Fibroblast of lung (primary cell): ENCODE measurements around the gene AQP2. TPM values are rescaled to one million over a fixed set of nuclear protein-coding genes. Genes with fewer than 3 reads are reported as not detected.

Source experiments
- DNase-seq, 2 donors: peaks; one replicate each; pipeline versions ENCODE4 v3.0.0 to v3.0.0-alpha.2; 2010; ENCODE audit warnings: low read depth in 2 of 2
- H2AFZ ChIP-seq: 2 replicates; pipeline ENCODE4 v1.5.1; 2012; ENCODE audit warnings: low read length, control low read depth, inconsistent platforms
- H3K27ac ChIP-seq: 2 replicates; pipeline ENCODE4 v1.5.1; 2011; ENCODE audit warnings: low read length, control low read depth; ENCODE audit not compliant: insufficient read depth
- H3K27me3 ChIP-seq: 2 replicates; pipeline ENCODE4 v1.5.1; 2011; ENCODE audit warnings: mild to moderate bottlenecking, low read length; ENCODE audit not compliant: control insufficient read depth, insufficient read depth
- H3K36me3 ChIP-seq: 2 replicates; pipeline ENCODE4 v1.5.1; 2011; ENCODE audit warnings: low read length; ENCODE audit not compliant: control insufficient read depth, insufficient read depth
- H3K4me1 ChIP-seq: 2 replicates; pipeline ENCODE4 v1.5.1; 2011; ENCODE audit warnings: low read length; ENCODE audit not compliant: control insufficient read depth, insufficient read depth; ENCODE audit errors: extremely low read depth
- H3K4me2 ChIP-seq: 2 replicates; pipeline ENCODE4 v1.5.1; 2011; ENCODE audit warnings: low read length, control low read depth; ENCODE audit not compliant: insufficient read depth; ENCODE audit errors: extremely low read depth
- H3K4me3 ChIP-seq, 4 experiments: fragments of 200-600 bp in 1 of 4; sonication (generic) in 1 of 4; replicated peaks in 1 of 4; 2 replicates each; pipeline ENCODE4 v1.5.1; 2011 to 2016; ENCODE audit warnings: low read length in 4 of 4, low read depth in 3 of 4, mild to moderate bottlenecking in 3 of 4, control low read depth in 2 of 4, inconsistent platforms in 1 of 4, mixed read lengths in 1 of 4; ENCODE audit not compliant: insufficient read depth in 1 of 4; ENCODE audit errors: control extremely low read depth in 1 of 4
- H3K79me2 ChIP-seq: 2 replicates; pipeline ENCODE4 v1.5.1; 2012; ENCODE audit warnings: mild to moderate bottlenecking, low read length, inconsistent platforms; ENCODE audit not compliant: control insufficient read depth, insufficient read depth
- H3K9ac ChIP-seq: 2 replicates; pipeline ENCODE4 v1.5.1; 2011; ENCODE audit warnings: mild to moderate bottlenecking, low read length, control low read depth; ENCODE audit not compliant: insufficient read depth
- H3K9me3 ChIP-seq: 2 replicates; pipeline ENCODE4 v1.5.1; 2012; ENCODE audit warnings: low read depth, low read length; ENCODE audit not compliant: control insufficient read depth, insufficient read depth
- H4K20me1 ChIP-seq: 2 replicates; pipeline ENCODE4 v1.5.1; 2011; ENCODE audit warnings: low read length; ENCODE audit not compliant: control insufficient read depth, insufficient read depth; ENCODE audit errors: extremely low read depth
- EZH2 ChIP-seq: IDR thresholded peaks from 2 replicates; pipeline ENCODE4 v1.5.1; 2012; ENCODE audit warnings: low read length, control low read depth, mild to moderate bottlenecking; ENCODE audit errors: missing control alignments
- polyA plus RNA-seq, 2 donors: library from polyadenylated mRNA; depleted of rRNA in 1 of 2; stranded (reverse) in 1 of 2; unstranded in 1 of 2; fragments of >200 nt; gene quantifications; 2 replicates each; pipeline ENCODE4 v1.2.1, GENCODE V29; 2011 to 2012; ENCODE audit warnings: missing spikeins in 1 of 2
- total RNA-seq: library from RNA; depleted of rRNA; stranded (reverse); fragments of >200 nt; gene quantifications from 2 replicates; pipeline ENCODE4 v1.2.1, GENCODE V29; 2014
- TF ChIP-seq, protein P1 (sequence below), 2 donors: IDR thresholded peaks in 1 of 2; conservative IDR thresholded peaks in 1 of 2; 1 replicate in 1 of 2; 2 replicates in 1 of 2; pipeline ENCODE4 v1.5.1; 2011 to 2012; ENCODE audit warnings: low read length in 2 of 2, control low read depth in 1 of 2, inconsistent platforms in 1 of 2, low read depth in 1 of 2, mild to moderate bottlenecking in 1 of 2

AQP2 gene
- total and polyA plus RNA-seq, 2 donors (not counting 1 experiment from before 2014, with no cell fraction given): not detected

DNA sequence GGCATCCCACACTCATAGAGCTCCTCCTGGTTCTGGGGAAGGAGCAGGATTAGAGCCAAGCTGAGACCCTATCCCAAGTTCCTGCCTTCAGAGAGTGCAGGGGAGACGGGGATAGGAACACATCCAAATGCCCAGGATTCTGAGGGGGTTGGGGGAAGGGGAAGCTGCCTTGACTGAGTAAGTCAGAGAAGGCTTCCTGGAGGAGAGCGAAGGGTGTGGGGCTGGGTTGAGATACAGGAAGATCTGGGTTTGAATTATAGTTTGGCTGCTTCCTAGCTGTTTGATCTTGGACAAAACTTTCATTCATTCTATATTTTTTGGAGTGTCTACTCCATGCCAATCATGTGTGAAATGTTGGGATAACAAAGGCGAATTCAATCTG, 8.0 kb upstream of the AQP2 start:
- Histone ChIP-seq H3K9ac (no peak overlapping the region), H2AFZ (no peak overlapping the region), H4K20me1 (no peaks in the 10 kb centered on the region), H3K79me2 (no peaks in the 10 kb centered on the region), H3K9me3 (no peaks in the 10 kb centered on the region), H3K4me3 (no peak overlapping the region), H3K27me3 (no peaks in the 10 kb centered on the region), H3K27ac (no peak overlapping the region), H3K36me3 (no peaks in the 10 kb centered on the region), H3K4me2 (no peak overlapping the region), H3K4me1 (no peaks in the 10 kb centered on the region)
- TF ChIP-seq, protein P1, sequence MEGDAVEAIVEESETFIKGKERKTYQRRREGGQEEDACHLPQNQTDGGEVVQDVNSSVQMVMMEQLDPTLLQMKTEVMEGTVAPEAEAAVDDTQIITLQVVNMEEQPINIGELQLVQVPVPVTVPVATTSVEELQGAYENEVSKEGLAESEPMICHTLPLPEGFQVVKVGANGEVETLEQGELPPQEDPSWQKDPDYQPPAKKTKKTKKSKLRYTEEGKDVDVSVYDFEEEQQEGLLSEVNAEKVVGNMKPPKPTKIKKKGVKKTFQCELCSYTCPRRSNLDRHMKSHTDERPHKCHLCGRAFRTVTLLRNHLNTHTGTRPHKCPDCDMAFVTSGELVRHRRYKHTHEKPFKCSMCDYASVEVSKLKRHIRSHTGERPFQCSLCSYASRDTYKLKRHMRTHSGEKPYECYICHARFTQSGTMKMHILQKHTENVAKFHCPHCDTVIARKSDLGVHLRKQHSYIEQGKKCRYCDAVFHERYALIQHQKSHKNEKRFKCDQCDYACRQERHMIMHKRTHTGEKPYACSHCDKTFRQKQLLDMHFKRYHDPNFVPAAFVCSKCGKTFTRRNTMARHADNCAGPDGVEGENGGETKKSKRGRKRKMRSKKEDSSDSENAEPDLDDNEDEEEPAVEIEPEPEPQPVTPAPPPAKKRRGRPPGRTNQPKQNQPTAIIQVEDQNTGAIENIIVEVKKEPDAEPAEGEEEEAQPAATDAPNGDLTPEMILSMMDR (conservative IDR thresholded peaks at IDR 0.05 in 1 of 2, IDR thresholded peaks at IDR 0.05 in 1 of 2; ENCODE audit: low read depth in 1 of 2, low read length in 2 of 2): no peak
- no peak for TF ChIP-seq EZH2
- DNase-seq: no peak

DNA sequence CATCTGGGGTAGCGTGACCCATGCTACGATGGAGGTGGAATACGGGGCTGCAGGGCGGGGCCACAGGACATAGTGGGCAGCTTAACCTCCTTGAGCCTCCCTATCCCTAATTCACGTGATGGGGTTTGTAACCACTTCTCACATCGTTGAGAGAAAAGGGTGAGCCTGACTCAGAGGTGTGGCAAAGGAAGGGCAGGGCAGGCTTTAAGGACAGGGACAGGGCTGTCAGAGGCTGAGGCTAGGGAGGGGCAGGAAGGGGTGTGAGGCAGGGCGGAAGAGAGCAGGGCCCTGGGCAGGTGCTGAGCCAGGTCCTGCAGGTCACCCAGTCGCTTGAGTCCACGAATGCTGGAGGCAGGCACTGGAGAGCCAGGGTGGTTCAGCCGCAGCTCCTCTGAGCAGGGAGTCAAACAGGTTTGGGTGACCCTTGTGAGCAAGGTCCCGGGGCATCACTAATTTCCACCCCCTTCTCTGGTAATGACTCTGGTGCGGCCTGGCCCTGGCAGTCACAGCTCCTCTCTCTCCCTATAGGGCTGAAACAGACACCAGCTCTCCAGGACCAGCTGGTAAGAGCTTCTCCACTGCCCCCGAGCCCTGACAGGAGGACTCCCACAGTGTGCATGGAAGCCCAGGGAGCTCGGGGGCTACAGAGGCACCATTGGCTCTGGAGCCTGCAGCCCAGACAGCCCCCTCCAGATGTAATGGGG, 7.5 kb upstream of the AQP2 start:
- H3K4me3 ChIP-seq: no peak overlapping the region
- no peaks in the 10 kb centered on the region for H3K4me1 ChIP-seq
- no peak overlapping the region for H3K4me2 ChIP-seq
- no peak overlapping the region for H3K9ac ChIP-seq
- no peak for DNase-seq
- H3K27me3 ChIP-seq: no peaks in the 10 kb centered on the region
- no peaks in the 10 kb centered on the region for H3K79me2 ChIP-seq
- no peaks in the 10 kb centered on the region for H3K9me3 ChIP-seq
- H4K20me1 ChIP-seq: no peaks in the 10 kb centered on the region
- no peaks in the 10 kb centered on the region for H3K36me3 ChIP-seq
- H2AFZ ChIP-seq: no peak overlapping the region
- no peak overlapping the region for H3K27ac ChIP-seq
- no peak for TF ChIP-seq EZH2
- TF ChIP-seq, protein P1 (conservative IDR thresholded peaks at IDR 0.05 in 1 of 2, IDR thresholded peaks at IDR 0.05 in 1 of 2; ENCODE audit: low read depth in 1 of 2, low read length in 2 of 2): no peak

DNA sequence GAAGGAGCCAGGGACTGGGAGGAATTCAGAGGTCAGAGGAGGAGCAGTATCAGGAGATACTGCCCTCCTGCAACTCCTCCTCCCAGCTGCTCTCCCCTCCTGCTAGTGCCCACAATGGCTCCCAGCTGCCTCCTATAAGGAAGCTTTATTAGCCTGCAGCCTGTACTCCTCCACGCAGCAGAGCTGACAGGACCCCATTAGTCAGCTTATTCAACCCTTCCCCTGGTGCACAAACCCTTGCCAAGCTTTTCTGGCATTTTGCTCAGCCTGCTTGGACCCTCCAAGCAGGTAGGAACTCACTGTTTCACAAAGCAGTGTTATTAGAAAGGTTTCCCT, 6.9 kb upstream of the AQP2 start:
- Histone ChIP-seq H4K20me1 (no peaks in the 10 kb centered on the region), H3K36me3 (no peaks in the 10 kb centered on the region), H3K4me2 (no peak overlapping the region), H2AFZ (no peak overlapping the region), H3K27ac (no peak overlapping the region), H3K4me3 (no peak overlapping the region), H3K79me2 (no peaks in the 10 kb centered on the region), H3K9ac (no peak overlapping the region), H3K9me3 (no peaks in the 10 kb centered on the region), H3K4me1 (no peaks in the 10 kb centered on the region), H3K27me3 (no peaks in the 10 kb centered on the region)
- TF ChIP-seq, protein P1 (conservative IDR thresholded peaks at IDR 0.05 in 1 of 2, IDR thresholded peaks at IDR 0.05 in 1 of 2; ENCODE audit: low read depth in 1 of 2, low read length in 2 of 2): no peak
- no peak for TF ChIP-seq EZH2
- DNase-seq: no peak
